Aortic smooth muscle cell (primary cell): ENCODE results near the gene CIB2. TPM values are rescaled to one million over a fixed set of nuclear protein-coding genes. Genes with fewer than 3 reads are reported as not detected.

Source experiments
- total RNA-seq: library from RNA; depleted of rRNA; stranded (reverse); fragments of >200 nt; gene quantifications from 2 replicates; pipeline ENCODE4 v1.2.3, GENCODE V29; 2014

The CIB2 gene
- total RNA-seq: 1.6 and 1.7 TPM in 2 replicates

GRCh38 chr15:78131295-78132061 lies at the start of gene CIB2:
Gene CIB2, minus strand, starts transcription at chr15:78131445. Its CDS starts 230 bp downstream, at chr15:78131215.

GRCh38 chr15:78149068-78149804 lies 18.0 kb upstream of the CIB2 start, which contains the start of gene IDH3A:
Gene IDH3A, plus strand, starts transcription at chr15:78149362. Its CDS starts 42 bp downstream, at chr15:78149404.

GRCh38 chr15:78092261-78093041 lies 38.8 kb downstream of the CIB2 start, which contains the start of gene SH2D7:
Gene SH2D7, plus strand, starts transcription at chr15:78092561. Its CDS starts 24 bp downstream, at chr15:78092585.

GRCh38 chr15:78077053-78077870 lies 54.0 kb downstream of the CIB2 start, which contains the start of gene TBC1D2B:
Gene TBC1D2B, minus strand, starts transcription at chr15:78077711. Its CDS starts 59 bp downstream, at chr15:78077652.

Other genes starting within 250 kb of the CIB2 start
- 22.6 and 24.7 TPM in 2 replicates for gene TBC1D2B, start 53.7 kb downstream of the CIB2 start, total RNA-seq
- not detected in 2 replicates for gene SH2D7, start 38.9 kb downstream of the CIB2 start, total RNA-seq
- gene IDH3A, start 17.9 kb upstream of the CIB2 start, total RNA-seq: 31.8 and 32.3 TPM in 2 replicates
- not detected in 2 replicates for gene ACSBG1, start 103.1 kb upstream of the CIB2 start, total RNA-seq
- gene DNAJA4, start 133.1 kb upstream of the CIB2 start, total RNA-seq: 2.1 and 3.0 TPM in 2 replicates
- gene SKIC8, start 168.2 kb upstream of the CIB2 start, total RNA-seq: 83.4 and 96.8 TPM in 2 replicates
- gene CRABP1, start 208.9 kb upstream of the CIB2 start, total RNA-seq: not detected in 2 replicates